ENCODE data around the gene FOXC1. TPM values are rescaled to one million over a fixed set of nuclear protein-coding genes. Genes with fewer than 3 reads are reported as not detected.

FOXC1 gene
- total RNA-seq, 4 donors from 2014 or later: 3.1 to 16.9 (median 7.2) TPM

- TF ChIP-seq, protein P1, sequence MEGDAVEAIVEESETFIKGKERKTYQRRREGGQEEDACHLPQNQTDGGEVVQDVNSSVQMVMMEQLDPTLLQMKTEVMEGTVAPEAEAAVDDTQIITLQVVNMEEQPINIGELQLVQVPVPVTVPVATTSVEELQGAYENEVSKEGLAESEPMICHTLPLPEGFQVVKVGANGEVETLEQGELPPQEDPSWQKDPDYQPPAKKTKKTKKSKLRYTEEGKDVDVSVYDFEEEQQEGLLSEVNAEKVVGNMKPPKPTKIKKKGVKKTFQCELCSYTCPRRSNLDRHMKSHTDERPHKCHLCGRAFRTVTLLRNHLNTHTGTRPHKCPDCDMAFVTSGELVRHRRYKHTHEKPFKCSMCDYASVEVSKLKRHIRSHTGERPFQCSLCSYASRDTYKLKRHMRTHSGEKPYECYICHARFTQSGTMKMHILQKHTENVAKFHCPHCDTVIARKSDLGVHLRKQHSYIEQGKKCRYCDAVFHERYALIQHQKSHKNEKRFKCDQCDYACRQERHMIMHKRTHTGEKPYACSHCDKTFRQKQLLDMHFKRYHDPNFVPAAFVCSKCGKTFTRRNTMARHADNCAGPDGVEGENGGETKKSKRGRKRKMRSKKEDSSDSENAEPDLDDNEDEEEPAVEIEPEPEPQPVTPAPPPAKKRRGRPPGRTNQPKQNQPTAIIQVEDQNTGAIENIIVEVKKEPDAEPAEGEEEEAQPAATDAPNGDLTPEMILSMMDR (IDR thresholded peaks at IDR 0.05): no peak
- TF ChIP-seq EP300 (IDR thresholded peaks at IDR 0.05): no peak
- no peak for TF ChIP-seq POLR2A (IDR thresholded peaks at IDR 0.05)
- no peak for TF ChIP-seq POLR2AphosphoS5 (IDR thresholded peaks at IDR 0.05)
Observed at GRCh38 chr6:1581120-1581991, 28.4 kb upstream of the FOXC1 start.

GRCh38 chr6:1584146-1584545 lies 25.6 kb upstream of the FOXC1 start:
- H3K36me3 ChIP-seq: no peaks in the 10 kb centered on the region
- H3K4me3 ChIP-seq: no peak overlapping the region
- H3K27ac ChIP-seq: no peak overlapping the region
- H3K4me1 ChIP-seq: no peaks in the 10 kb centered on the region
- no peak for TF ChIP-seq POLR2A (IDR thresholded peaks at IDR 0.05)
- TF ChIP-seq, protein P1 (IDR thresholded peaks at IDR 0.05): no peak
- no peak for TF ChIP-seq EP300 (IDR thresholded peaks at IDR 0.05)
- no peak for TF ChIP-seq POLR2AphosphoS5 (IDR thresholded peaks at IDR 0.05)
- peaks cover 8% of the 10 kb centered on the region for H3K27me3 ChIP-seq
- H3K9me3 ChIP-seq: no peaks in the 10 kb centered on the region
- 57% methylated on average over 3 of the region's 5 CpGs; no CpG with 5 or more reads in 1 of the 2 donors for WGBS, 2 donors (ENCODE audit: low coverage in 1 of 2)
- ATAC-seq: no peak

More at GRCh38 chr6:1581120-1581991, 28.4 kb upstream of the FOXC1 start:
- no peaks in the 10 kb centered on the region for H3K36me3 ChIP-seq
- WGBS, 2 donors (ENCODE audit: low coverage in 1 of 2): 92 to 95% methylated on average over 6 to 11 of the region's 31 CpGs
- ATAC-seq: no peak
- no peak overlapping the region for H3K27ac ChIP-seq
- no peak overlapping the region for H3K4me3 ChIP-seq
- no peaks in the 10 kb centered on the region for H3K9me3 ChIP-seq
- H3K27me3 ChIP-seq: peaks cover 8% of the 10 kb centered on the region
- H3K4me1 ChIP-seq: no peaks in the 10 kb centered on the region

DNA sequence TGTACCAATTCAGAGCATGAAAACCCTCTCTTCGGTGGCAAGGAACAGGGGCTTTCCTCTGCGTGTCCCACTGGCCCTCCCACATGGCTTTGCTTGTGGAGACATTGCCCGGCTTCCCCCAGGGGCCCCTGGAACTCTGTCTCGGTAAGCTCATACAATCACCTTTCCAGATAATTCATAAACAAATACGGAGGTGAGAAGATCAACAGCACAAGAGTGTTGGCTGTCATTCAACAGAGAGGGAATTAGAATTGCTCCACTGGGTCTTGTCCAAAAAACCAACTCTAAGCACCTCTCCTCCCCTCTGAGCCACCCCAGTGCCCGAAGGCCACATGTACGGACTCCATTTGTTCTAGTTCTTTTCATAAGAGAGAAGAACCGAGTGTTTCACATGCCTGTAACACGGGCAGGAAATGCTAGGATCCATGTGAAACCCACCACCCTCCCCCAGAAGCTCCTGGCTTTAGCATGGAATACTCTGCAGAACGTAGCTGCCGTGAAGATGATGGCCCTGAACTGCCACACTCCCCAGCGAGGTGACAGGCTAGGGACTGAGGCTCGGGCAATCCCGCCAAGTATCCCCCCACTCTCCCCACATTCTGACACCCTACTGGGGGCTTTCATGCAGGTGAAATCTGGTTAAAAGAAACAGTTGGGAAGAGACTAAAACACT lies 24.6 kb upstream of the FOXC1 start:
- Histone ChIP-seq H3K4me1 (no peaks in the 10 kb centered on the region), H3K27me3 (peaks cover 8% of the 10 kb centered on the region), H3K4me3 (no peak overlapping the region), H3K36me3 (no peaks in the 10 kb centered on the region), H3K27ac (no peak overlapping the region), H3K9me3 (no peaks in the 10 kb centered on the region)
- ATAC-seq: no peak
- WGBS, 2 donors (ENCODE audit: low coverage in 1 of 2): 78 to 85% methylated on average over 7 to 9 of the region's 14 CpGs
- TF ChIP-seq POLR2AphosphoS5 (IDR thresholded peaks at IDR 0.05) (no peak), POLR2A (IDR thresholded peaks at IDR 0.05) (no peak), EP300 (IDR thresholded peaks at IDR 0.05) (no peak)
- TF ChIP-seq, protein P1 (IDR thresholded peaks at IDR 0.05): no peak

DNA sequence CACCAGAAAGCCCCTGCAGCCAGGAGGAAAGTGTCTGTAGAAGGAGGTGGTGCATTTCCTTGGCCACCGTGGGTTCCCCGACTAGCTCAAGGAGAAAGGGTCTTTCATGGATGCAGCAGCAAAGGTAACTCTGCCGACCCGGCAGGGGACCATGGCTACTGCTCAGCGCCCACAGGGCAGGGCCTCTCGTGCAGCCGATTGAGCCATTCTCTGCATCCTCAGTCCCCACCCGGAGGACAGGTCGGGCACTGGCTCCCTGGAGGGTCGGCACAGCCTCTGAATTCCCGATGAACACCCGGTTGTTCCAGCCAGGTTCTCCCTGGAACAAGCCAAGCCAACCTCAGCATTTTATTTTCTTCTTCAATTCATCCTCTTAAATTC lies 24.1 kb upstream of the FOXC1 start:
- ATAC-seq: no peak
- TF ChIP-seq, protein P1 (IDR thresholded peaks at IDR 0.05): no peak
- TF ChIP-seq POLR2AphosphoS5 (IDR thresholded peaks at IDR 0.05) (no peak), EP300 (IDR thresholded peaks at IDR 0.05) (no peak), POLR2A (IDR thresholded peaks at IDR 0.05) (no peak)
- WGBS, 2 donors (ENCODE audit: low coverage in 1 of 2): 81 to 90% methylated on average over 2 to 5 of the region's 12 CpGs

More for the DNA sequence above, 24.1 kb upstream of the FOXC1 start:
- no peaks in the 10 kb centered on the region for H3K36me3 ChIP-seq
- H3K4me3 ChIP-seq: no peak overlapping the region
- H3K27ac ChIP-seq: no peak overlapping the region
- peaks cover 8% of the 10 kb centered on the region for H3K27me3 ChIP-seq
- H3K4me1 ChIP-seq: no peaks in the 10 kb centered on the region
- H3K9me3 ChIP-seq: no peaks in the 10 kb centered on the region
